Measurements from ENCODE around the gene SIAE.
A peak's percentile ranks its signal among the peaks of the same experiment; 100 is the strongest.

The SIAE gene, protein sequence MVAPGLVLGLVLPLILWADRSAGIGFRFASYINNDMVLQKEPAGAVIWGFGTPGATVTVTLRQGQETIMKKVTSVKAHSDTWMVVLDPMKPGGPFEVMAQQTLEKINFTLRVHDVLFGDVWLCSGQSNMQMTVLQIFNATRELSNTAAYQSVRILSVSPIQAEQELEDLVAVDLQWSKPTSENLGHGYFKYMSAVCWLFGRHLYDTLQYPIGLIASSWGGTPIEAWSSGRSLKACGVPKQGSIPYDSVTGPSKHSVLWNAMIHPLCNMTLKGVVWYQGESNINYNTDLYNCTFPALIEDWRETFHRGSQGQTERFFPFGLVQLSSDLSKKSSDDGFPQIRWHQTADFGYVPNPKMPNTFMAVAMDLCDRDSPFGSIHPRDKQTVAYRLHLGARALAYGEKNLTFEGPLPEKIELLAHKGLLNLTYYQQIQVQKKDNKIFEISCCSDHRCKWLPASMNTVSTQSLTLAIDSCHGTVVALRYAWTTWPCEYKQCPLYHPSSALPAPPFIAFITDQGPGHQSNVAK

DNA sequence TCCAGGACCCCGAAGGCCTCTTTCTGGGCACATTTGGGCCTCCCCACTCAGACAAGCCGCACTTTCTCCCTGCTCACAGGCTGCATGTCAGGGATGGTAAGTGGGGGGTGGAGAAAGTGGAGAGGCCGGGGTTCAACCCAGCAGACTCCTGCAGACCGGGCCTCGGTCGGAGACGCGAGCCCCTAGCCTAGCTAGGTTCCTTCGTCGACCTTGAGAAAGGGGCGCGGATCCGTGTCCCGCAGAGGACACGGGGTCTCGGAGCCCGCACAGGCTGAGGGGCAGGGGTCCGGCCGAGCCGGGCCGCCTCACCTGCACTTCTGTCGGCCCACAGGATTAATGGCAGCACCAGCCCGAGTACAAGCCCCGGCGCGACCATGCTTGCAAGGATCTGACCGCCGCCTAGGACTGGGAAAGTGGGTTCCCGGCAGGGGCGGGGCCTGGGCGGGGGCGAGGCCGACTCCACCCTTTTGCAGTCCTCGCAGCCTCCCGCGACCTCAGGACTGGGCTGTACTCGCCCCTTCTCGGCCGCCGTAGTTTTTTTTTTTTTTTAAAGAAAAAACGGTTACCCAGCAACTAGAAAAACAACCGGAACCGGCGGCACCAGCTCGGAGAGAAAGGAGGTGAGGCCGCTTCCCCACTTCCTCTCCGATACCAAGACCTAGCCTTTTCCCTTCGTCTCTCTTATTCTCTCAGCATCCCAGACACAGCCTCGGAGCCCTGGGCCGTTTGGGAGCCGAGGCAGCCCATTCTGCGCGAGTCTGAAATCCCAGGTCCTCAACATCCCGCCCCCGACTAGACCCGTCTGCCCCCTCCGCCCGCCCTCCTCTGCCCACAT lies at the start of gene SIAE, which contains the start of gene SPA17:
Gene SIAE (minus strand): TSS at position 407 of the 835 bp plus-strand sequence. CDS start 31 bp downstream, at position 376.
Gene SPA17 (plus strand): TSS at position 572 of the 835 bp plus-strand sequence. CDS start 1,361 bp downstream, outside the sequence.
- DNase-seq (ENCODE audit: low read depth): peak; percentile 93

DNA sequence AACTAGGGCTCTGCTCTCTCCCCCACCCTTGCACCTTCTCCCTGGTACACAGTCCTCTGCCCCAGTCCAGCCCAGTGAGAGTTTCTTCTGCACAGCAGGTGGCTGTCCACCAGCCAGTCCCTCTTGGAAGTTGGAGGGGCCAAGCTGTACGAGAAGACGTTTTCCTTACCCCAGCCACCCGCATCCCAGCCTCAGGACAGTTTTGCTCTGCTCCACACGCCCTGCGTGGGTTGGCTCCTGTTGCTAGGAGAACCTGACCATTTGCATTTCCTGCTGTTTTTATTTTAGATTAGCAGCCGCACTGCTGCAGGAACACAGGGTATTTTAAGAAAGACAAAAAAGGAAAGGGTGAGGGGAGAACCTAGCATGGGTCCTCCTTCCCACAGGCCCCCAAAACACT lies 48.6 kb upstream of the SIAE start:
- DNase-seq (ENCODE audit: low read depth): no peak

DNA sequence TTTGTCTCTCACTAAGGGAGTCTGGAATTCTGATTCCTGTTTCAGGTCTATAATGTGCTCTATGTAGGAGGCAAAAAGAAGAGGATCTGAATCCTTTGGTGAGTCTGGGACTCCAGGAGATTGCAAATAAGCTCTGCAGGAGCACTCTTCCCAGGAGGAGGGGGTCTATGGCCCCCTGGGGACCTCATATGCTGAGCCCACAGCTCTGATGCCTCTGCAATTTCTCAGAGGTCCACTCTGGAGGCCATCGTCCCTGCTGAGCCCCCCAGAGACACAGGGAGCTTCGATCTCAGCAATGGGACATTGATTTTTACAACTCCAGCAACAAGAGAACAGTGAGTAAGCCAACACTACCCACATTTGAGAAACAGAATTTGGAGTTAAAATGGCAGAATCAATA lies 46.0 kb upstream of the SIAE start:
- no peak for DNase-seq (ENCODE audit: low read depth)

DNA sequence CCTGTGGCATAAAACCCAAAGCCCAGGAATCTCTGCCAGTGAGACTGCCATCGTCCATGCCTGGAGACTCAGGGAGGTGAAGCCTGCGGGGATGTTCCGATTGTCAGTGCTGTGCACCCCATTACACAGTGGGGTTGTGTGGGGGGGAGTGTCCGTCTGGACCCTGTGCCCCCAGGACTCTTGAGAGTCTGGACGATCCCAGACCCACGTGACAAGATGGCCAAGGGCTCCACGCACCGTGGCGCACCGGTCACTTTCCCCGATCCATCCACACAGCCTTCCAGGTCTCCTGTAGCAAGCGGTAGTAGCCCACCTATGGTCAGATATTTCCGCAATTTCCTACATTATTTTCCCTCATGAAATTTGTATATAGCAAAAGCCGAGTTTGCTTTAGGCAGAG lies 45.3 kb upstream of the SIAE start:
- DNase-seq (ENCODE audit: low read depth): no peak

DNA sequence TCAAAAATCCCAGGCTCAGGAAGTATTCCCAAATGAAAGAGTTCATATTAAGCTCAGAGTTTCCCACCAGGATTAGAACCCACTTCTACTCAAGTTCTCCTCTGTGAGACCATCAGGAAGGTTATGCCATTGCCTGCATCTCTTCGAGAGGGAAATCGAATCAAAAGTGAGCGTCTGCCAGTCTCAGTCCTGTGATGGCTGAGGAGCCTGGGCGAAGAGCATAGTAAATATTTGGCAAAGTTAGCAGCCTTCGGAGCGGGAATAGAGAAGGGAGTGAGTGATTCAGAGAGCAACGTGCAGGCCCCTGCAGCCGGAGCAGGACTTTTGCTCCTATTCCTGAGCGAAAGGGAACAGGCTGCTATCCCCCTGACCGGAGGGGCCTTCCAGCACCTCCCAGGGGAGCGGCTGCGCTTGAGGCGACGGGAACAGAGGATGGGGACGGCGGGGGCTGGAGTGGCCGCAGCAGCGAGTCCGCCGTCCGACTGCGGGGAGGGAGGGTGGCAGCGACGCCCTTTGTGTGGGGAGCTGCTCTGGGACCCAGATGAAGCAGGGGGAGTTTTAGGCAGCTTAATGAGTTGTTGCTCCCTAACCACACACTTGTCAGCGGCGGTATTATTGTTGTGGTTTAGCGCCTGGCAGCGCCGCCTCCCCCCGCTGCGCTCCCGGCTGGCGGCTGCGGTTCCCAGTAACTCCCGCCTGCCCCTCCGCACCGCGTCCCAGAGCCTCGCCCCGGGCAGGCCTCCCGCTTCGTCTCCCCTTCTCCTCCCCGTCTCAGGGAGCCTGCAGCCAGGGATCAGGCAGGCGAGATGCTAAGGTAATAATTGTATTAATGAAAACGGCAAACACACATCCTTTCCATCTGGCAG lies 44.5 kb upstream of the SIAE start:
- no peak for DNase-seq (ENCODE audit: low read depth)

DNA sequence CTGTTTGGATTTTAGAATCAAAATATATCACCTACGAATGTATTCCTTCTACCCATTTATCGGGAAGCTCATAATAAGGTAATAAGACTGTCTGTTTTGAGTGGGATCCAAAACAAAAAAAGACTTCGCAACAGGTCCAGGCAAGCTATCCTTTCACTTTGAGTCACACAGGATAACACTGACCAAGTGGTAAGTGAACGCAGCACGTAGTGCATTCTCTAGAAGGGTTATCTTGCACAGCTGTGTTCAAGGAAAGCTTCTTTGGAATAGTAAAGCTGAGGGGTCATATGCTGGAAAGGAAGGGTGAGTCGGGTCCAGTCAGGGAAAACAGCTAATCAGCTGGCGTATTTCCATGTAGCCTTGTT lies 43.9 kb upstream of the SIAE start:
- no peak for DNase-seq (ENCODE audit: low read depth)

DNA sequence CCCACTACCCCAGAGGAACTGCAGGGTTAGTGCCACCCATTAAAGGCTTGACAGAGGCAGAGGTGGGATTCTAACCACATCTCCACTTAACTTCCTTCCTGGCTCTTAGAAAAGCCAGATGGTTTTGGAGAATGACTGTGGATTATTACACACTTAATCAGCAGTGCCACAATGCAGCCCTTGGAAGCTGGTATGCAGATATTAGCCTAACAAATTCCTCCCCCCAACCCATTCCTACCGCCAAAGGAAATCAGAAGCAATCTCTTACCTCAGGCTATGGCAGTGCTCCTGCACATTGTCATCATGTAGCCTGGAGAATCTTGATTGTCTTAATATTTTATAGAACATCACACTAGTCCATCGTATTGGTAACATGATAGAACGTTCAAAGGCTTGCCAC lies 43.1 kb upstream of the SIAE start:
- no peak for DNase-seq (ENCODE audit: low read depth)

DNA sequence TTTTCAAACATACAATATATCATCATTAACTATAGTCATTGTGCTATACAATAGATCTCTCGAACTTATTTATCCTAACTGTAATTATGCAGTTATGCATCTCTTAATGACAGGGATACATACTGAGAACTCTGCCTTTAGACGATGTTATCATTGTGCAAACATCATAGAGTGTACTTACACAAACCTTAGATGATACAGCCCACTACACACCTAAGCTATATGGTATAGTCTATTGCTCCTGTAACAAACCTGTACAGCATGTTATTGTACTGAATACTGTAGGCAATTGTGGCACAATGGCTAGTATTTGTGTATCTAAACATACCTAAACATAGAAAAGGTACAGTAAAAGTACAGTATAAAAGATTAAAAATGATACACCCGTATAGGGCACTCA lies 38.9 kb upstream of the SIAE start:
- no peak for DNase-seq (ENCODE audit: low read depth)

DNA sequence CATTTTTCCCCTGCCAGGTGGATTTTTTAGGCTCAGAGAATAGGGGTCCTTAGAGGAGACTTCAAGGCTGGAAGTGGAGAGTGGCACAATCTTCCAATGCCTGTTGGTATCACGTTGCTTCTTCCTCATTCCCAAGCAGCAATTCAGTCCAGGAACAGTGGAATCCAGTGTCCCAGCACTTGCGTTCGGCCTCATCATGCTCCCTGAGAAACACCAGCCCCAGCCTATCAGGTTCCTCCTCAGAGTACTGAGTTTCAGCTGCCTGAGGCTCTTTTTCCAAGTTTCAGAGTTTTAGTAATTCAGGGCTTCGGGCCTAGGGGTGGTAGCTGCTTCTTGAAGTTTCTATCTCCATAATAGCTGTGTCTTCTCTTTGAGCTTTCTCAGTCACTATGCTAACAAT lies 34.3 kb upstream of the SIAE start:
- no peak for DNase-seq (ENCODE audit: low read depth)

DNA sequence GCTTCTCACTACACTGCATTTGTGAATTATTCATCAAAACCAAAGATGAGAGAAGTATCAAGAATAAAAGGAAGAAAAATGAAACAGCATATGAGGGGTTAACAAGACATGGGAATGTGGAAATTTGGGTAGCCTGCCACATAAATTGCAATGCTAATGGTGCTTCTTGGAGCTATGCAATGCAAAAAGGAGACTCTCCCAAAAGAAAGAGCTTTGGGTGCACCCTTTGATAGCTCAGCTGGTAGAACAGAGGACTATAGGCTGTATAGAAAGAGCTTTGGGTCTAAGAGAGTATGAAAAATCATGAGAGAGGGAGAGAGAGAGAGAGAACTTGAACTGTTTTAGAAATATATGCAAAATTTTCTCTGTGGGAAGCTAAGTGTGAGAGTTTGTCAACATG lies 26.5 kb upstream of the SIAE start:
- no peak for DNase-seq (ENCODE audit: low read depth)

DNA sequence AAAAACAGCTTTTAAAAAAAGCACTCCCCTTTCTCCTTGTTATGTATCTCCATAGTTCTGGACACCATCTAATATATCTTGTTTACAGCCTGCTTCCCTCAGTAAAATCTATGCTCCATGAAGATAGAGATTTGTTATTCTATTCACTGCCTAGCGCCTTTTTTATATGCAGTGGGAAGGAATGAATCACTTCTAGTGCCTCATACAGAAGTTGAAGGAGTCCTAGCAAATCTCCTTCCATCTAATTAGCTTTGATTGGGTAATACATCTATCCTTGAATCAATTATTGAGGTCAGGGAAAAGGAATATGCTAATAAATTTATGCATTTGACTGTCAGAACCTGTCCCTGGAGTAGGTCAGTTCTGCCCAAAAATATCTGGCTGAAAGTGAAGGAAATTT lies 26.0 kb upstream of the SIAE start:
- no peak for DNase-seq (ENCODE audit: low read depth)

DNA sequence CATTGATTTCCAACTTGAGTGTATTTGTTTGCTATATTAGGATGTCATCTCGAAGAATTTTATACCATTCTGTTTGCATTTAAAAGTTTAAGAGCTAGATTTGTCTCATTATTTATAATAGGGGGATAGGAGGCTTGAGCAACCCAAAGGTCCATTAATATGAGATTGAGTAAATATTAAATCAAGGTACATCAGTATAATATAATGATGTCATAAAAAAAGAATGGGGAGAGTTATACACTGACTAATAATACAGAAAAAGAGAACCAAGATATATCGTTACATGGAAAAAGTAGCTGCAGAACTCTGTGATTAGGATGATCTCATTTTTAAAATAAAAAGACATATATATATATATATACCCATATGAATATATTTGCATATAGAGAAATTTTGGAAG lies 19.6 kb upstream of the SIAE start:
- no peak for DNase-seq (ENCODE audit: low read depth)

DNA sequence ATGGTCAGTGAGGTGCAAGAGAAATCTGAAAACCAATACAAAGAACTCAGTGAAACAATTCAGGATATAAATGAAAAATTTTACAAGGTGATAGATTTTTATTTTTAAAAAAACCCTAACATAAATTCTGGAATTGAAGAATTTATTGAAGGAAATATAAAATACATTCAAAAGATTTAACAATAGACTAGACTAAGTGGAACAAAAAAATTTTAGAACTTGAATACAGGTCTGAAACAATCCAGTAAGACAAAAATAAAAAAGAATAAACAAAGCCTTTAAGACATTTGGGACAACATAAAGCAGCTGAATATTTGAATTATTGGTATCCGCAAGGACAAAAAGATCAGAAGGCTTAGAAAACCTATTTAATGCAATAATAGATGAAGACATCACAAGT lies 8.9 kb upstream of the SIAE start:
- no peak for DNase-seq (ENCODE audit: low read depth)

DNA sequence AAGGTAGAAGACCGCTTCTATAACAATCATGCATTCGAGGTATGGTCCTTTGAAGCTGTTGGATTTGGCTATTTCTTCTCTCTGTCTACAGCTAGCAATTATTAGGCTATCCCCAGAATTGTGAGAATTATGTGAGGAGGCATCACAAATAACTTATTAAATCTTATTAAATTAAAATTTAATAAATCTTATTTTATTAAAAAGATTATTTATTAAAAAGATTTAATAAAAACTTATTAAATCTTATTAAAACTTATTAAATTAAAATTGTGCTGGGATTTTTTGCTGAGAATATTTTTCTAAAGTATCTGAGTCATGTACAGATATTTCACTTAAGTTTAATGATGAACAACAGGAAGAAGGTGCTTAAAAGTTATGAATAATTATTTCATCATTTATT lies 7.9 kb upstream of the SIAE start:
- DNase-seq (ENCODE audit: low read depth): no peak

DNA sequence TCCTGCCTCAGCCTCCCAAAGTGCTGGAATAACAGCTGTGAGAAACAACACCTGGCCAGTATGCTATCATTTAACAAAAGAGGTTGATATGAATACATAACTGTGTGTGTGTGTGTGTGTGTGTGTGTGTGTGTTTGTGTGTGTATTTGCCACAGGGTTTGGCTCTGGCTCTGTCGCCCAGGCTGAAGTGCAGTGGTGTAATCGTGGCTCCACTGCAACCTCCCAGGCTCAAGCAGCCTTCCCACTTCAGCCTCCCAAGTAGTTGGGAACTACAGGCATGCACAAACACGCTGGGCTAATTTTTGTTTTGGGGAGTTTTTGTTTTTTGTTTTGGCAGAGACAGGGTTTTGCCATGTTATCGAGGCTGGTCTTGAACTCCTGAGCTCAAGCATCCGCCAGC lies 4.9 kb upstream of the SIAE start:
- DNase-seq (ENCODE audit: low read depth): no peak

DNA sequence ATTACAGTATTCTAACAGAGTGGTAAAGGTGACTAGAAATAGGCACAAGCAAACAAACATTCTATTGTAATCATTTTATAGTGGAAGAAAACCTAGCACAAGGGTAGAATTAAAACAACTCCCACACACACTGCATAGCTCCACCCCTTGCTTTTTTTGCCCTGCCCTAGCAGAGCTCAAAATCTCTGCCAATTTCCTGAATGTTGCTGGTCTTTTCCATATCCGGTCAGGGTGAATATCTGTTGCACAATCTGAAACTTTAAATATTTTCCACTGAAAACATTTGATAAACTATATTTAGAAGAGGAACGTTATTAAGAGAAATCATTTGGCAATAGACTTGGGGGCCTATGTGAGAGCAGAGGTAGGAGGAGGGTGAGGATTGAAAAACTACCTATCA lies 2.8 kb upstream of the SIAE start:
- peak; percentile 31 for DNase-seq (ENCODE audit: low read depth)

DNA sequence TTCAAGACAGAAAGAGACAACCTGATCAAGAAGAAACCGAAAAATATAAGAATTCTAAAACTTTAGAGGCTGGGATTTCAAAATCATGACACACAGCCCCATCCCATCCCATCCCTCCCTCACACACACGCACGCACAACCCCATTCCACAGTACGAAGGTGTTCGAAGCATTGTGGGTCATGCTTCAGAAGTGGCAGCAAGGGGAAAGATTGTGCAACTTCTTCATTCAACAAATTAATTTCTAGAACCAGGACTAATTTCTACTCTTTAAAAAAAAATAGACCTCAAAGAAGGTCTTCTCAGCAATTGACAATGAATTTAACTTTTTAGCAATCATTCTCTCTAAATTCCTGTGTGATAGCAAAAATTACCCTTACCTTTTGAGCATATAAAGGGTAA lies 1.0 kb upstream of the SIAE start:
- DNase-seq (ENCODE audit: low read depth): no peak

DNA sequence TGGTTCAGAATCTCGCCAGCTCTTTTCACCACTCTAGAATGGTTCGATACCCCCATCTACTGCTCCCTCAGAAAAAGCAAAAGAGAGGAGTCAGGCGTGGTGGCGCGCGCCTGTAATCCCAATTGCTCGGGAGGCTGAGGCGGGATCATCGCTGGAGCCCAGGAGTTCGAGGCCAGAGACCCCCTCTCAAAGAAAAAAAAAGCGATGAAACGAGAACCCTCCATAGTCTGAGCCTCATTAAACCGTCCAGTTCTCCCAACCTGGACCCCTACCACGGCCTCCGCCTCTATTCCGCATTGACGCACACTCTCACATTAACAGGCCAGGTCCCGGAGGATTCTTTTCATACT lies 604 bp upstream of the SIAE start:
- DNase-seq (ENCODE audit: low read depth): no peak

DNA sequence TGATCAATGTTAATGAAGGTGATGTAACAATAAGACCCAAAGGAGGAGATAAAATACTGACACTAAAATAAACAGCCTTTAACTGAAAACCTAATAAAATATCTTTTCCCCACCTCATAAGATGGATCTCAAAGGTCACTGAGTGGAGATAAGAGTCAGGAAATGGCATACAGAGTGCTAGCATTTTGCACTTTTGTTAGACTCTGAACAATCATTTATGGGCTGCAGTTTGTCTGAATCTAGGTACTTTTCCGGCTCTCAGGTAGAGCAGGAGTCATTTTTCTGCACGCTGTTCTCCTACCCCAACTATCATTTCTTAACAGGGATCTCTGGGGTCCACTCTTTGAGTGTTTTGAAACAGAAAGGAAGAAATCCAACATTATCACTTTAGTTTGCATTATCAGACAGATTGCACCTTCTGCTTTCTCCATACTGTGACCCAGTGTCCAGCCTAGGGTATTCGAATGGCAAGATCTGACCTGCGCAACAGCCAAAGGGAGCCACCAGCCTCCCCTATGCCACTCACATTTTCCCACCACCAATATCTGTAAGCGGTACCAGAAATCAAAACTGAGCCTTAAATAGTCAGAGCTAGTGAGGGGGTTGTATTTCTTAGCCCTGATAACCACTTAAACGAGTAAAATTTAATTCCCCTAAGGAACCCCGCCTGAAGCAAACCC lies 863 bp downstream of the SIAE start:
- no peak for DNase-seq (ENCODE audit: low read depth)

DNA sequence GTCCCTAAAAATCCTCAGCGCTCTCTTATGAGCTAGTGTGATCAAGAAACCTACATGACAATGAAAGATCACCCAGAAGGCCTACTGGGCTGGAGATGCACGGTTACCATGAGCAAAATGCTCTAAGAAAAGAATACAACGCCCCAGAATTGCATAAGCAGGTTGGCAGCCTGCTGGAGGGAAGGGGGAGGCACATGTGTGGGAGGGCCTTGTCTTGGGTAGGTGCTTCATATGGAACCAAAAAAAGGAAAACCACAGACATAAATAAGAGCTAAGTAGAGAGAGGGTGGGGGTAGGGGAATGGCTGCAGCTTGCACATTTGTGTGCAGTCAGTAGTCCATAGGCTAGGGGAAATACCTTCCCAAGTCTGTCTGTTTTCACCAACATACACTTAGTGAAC lies 2.8 kb downstream of the SIAE start:
- DNase-seq (ENCODE audit: low read depth): no peak

DNA sequence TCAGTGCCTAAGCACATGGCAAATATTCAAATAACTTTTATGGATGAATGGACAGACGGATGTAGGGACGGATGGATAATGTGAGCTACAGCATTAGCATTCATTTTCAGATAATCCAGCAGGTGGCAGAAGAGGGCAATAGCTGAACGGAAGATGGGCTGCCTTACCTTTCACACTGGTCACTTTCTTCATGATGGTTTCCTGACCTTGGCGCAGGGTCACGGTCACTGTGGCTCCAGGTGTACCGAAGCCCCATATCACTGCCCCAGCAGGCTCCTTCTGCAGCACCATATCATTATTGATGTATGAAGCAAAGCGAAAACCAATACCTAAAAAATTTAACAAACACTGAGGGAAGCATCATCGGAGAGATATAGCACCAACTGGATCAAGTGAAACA lies 4.3 kb downstream of the SIAE start:
- DNase-seq (ENCODE audit: low read depth): peak; percentile 38

DNA sequence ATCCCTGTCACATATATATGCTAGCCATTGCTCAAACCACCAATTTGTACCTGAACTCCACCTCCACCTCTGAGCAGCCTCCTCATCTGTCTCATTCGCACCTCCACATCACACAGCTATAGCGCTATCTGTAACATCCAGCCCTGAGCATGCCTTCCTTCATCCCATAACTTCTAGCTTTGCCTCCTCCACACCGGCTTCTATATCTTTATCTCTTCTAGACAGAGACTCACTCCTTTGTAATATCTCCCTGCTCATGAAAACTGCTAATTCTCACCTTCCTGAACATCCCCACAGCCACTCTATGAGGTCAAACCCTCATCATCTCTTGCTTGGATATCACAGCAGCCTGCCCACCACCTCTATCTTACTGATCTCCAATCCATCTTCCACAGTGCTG lies 5.9 kb downstream of the SIAE start:
- no peak for DNase-seq (ENCODE audit: low read depth)
